Measurements from ENCODE around the gene TSKS.

DNA sequence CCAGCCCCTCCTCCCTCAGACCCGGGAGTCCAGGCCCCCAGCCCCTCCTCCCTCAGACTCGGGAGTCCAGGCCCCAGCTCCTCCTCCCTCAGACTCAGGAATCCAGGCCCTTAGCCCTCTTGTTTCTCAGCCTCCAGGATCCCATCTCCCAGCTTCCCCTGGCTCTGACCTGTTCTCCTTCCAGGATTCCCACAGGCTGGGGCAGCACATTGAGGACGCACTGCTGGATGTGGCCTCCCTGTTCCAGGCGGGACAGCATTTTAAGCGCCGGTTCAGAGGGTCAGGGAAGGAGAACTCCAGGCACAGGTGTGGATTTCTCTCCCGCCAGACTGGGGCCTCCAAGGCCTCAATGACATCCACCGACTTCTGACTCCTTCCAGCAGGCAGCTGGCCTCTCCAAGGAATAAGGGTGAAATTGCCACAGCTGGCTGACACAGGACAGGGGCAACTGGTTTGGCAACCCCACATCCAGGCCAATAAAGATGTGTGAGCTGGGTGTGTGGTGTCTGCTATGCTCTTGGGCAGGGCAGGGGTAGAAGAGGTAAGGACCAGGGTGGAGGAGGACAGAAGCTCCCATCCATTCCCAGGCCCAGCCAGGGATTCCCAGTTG, 49.8 kb downstream of the TSKS start:
- TF ChIP-seq EZH2phosphoT487 (IDR thresholded peaks at IDR 0.05; ENCODE audit: borderline replicate concordance) (no peak), CTCF (conservative IDR thresholded peaks at IDR 0.05; ENCODE audit: low read length) (no peak)

Data from Loucy (cell line).